Esophagus squamous epithelium (tissue), 4 donors: Measurements from ENCODE around the gene ENDOG.

Experiments
- CTCF ChIP-seq, 6 experiments: fragments of 450-650 bp in 4 of 6; fragments of 200-600 bp in 2 of 6; sonication (generic) in 2 of 6; IDR thresholded peaks; one replicate each; pipeline ENCODE4 v1.5.1; 2016 to 2019; ENCODE audit warnings: antibody characterized with exemption in 6 of 6, mild to moderate bottlenecking in 4 of 6, moderate library complexity in 4 of 6
- POLR2A ChIP-seq, 4 donors: fragments of 450-650 bp; IDR thresholded peaks; one replicate each; pipeline ENCODE4 v1.6.1; 2017; ENCODE audit warnings: antibody characterized with exemption in 4 of 4, mild to moderate bottlenecking in 4 of 4, moderate library complexity in 3 of 4

- TF ChIP-seq POLR2A (IDR thresholded peaks at IDR 0.05) (peak in 2 of 4 donors; percentile 65 to 68), CTCF (IDR thresholded peaks at IDR 0.05) (no peak)
These were observed 31.4 kb upstream of the ENDOG start, which contains the start of gene TBC1D13 for GRCh38 chr9:128786681-128787601.
